Esophagus (tissue), 2 donors: ENCODE measurements around the gene RRP1B. TPM values are rescaled to one million over a fixed set of nuclear protein-coding genes. Genes with fewer than 3 reads are reported as not detected.

ENCODE experiments used
- H3K27ac ChIP-seq, 2 donors: one replicate each; pipeline ENCODE4 v1.5.1; 2013; ENCODE audit warnings: low read depth in 2 of 2, mild to moderate bottlenecking in 2 of 2, inconsistent platforms in 1 of 2, low read length in 1 of 2, moderate library complexity in 1 of 2
- H3K27me3 ChIP-seq, 2 donors: one replicate each; pipeline ENCODE4 v1.6.1; 2013; ENCODE audit warnings: low read length in 2 of 2, control low read depth in 1 of 2, mild to moderate bottlenecking in 1 of 2; ENCODE audit not compliant: insufficient read depth in 2 of 2, control insufficient read depth in 1 of 2
- H3K36me3 ChIP-seq, 2 donors: one replicate each; pipeline ENCODE4 v1.6.1; 2013; ENCODE audit warnings: low read length in 1 of 2; ENCODE audit not compliant: control insufficient read depth in 2 of 2, insufficient read depth in 2 of 2
- H3K4me1 ChIP-seq, 2 donors: one replicate each; pipeline ENCODE4 v1.6.1; 2013; ENCODE audit warnings: low read length in 1 of 2; ENCODE audit not compliant: control insufficient read depth in 2 of 2, insufficient read depth in 2 of 2
- H3K4me3 ChIP-seq, 2 donors: one replicate each; pipeline ENCODE4 v1.5.1; 2013; ENCODE audit warnings: low read length in 2 of 2, mild to moderate bottlenecking in 2 of 2, low read depth in 1 of 2, moderate library complexity in 1 of 2
- H3K9me3 ChIP-seq, 2 donors: one replicate each; pipeline ENCODE4 v1.6.1; 2013; ENCODE audit warnings: mild to moderate bottlenecking in 2 of 2, low read depth in 1 of 2, low read length in 1 of 2, moderate library complexity in 1 of 2; ENCODE audit not compliant: control insufficient read depth in 2 of 2, insufficient read depth in 1 of 2
- WGBS, 2 donors: extraction: QIAGEN DNeasy Blood & Tissue Kit; methylation state at CpG; one replicate each; pipeline ENCODE4 v1.1.7; 2013; 5-methylcytosine and 5-hydroxymethylcytosine counted together
- polyA plus RNA-seq, 2 donors: library from polyadenylated mRNA; stranded (reverse); fragments of 200-250 nt; gene quantifications; one replicate each; pipeline ENCODE4 v1.2.3, GENCODE V29; 2013
- donor health status: healthy with polysubstance abuse.
- donor health status: Bipolar disorder and iron deficiency.

Gene RRP1B
- polyA plus RNA-seq, 2 donors, result 5.6 to 6.6 TPM

DNA sequence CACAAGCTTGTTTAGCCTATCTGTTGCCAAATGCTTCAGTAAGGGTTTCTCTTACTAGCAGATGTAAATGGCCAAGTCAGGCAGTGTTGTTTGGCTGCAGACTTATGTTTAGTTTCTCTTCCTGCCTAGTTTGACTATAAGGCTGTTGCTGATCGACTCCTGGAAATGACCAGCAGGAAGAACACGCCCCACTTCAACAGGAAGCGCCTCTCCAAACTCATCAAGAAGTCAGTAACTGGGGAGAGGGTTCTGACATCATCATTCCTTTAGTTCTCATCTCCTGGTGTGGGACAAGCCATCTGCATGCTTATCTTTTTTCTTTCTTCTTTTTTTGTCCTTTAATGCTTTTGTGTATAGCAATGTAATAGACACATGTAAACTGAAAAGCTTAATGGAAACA lies 25.1 kb downstream of the RRP1B start:
- no peak overlapping the region for H3K27ac ChIP-seq
- no peak overlapping the region for H3K4me3 ChIP-seq
- H3K27me3 ChIP-seq, result no peaks in the 10 kb centered on the region
- H3K36me3 ChIP-seq, result peaks cover 12 to 40% of the 10 kb centered on the region in 2 donors
- WGBS, 2 donors, result 77 to 81% methylated on average over 3 of the region's 3 CpGs
- peaks cover 0 to 3% of the 10 kb centered on the region in 2 donors for H3K9me3 ChIP-seq
- no peaks in the 10 kb centered on the region for H3K4me1 ChIP-seq

DNA sequence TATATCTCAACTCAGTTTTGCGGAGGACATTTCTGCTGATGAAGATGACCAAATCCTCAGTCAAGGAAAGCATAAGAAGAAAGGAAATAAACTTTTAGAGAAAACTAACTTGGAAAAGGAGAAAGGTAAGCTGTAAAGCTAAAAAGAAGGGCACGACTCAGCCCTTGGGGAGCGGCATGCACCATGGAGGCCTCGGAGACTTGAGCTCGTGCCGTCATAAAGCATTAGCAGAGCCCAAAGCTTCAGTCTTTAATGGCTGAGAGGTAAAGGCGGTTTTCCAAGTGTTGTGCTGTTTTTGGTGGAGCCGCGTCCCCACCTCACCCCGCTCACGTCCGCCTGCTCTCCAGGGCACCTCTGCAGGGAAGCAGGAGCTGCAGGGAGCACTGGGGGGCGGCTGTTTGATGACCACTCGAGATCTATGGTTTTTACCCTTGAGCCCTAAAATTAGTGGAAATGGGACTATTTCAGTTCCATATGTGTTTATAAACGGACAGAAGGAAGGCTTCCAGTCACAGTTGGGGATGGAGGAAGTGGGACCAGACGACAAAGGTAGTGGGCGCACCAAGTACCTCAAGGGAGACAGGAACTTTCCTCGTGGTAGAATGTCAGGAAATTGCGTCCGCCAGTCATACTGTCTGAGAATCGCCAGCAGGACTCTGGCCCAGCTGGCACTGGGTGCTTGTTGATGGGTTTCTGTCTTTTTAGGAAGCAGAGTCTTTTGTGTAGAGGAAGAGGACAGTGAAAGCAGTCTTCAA lies 27.6 kb downstream of the RRP1B start:
- Histone ChIP-seq H3K4me3 (no peak overlapping the region), H3K9me3 (peaks cover 0 to 3% of the 10 kb centered on the region in 2 donors), H3K27me3 (no peaks in the 10 kb centered on the region), H3K27ac (no peak overlapping the region), H3K36me3 (peaks cover 18 to 59% of the 10 kb centered on the region in 2 donors), H3K4me1 (no peaks in the 10 kb centered on the region)
- 90 to 91% methylated on average over 21 of the region's 21 CpGs for WGBS, 2 donors

DNA sequence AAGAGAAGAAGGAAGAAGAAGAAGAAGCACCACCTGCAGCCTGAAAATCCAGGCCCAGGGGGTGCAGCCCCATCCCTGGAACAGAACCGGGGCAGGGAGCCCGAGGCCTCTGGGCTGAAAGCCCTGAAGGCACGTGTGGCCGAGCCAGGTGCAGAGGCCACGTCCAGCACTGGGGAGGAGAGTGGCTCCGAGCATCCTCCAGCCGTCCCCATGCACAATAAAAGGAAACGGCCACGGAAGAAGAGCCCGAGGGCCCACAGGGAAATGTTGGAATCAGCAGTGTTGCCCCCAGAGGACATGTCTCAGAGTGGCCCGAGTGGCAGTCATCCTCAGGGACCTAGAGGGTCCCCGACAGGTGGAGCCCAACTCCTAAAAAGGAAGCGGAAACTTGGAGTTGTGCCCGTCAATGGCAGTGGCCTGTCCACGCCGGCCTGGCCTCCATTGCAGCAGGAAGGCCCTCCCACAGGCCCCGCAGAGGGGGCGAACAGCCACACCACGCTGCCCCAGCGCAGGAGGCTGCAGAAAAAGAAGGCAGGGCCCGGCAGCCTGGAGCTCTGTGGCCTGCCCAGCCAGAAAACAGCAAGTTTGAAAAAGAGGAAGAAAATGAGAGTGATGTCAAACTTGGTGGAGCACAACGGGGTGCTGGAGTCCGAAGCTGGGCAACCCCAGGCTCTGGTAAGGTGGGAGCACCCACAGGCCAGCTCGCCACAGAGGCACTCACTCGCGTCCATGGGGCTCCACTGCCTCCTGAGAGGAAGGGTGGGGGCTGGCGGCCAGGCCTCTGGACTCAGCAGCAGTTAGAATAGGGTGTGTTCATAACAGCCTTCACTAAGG lies 28.4 kb downstream of the RRP1B start:
- Histone ChIP-seq H3K27ac (no peak overlapping the region), H3K9me3 (peaks cover 0 to 3% of the 10 kb centered on the region in 2 donors), H3K4me3 (no peak overlapping the region), H3K4me1 (no peaks in the 10 kb centered on the region), H3K36me3 (peaks cover 18 to 59% of the 10 kb centered on the region in 2 donors), H3K27me3 (no peaks in the 10 kb centered on the region)
- WGBS, 2 donors, result 84 to 90% methylated on average over 27 of the region's 27 CpGs

DNA sequence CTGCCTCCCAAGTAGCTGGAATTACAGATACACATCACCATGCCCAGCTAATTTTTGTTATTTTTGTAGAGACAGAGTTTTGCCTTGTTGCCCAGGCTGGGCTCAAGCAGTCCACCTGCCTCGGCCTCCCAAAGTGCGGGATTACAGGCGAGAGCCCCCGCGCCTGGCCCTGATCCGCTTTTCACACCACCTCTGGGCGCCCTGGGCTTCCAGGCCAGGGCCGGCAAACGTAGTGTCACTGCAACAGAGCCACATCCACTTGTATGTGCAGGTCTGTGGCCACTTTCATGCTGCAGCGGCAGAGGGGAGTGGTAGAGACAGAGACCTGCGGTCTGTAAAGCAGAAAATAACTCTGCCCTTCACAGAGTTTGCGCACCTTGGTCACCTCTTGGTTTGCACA lies 29.5 kb downstream of the RRP1B start:
- H3K27me3 ChIP-seq, result no peaks in the 10 kb centered on the region
- H3K4me3 ChIP-seq, result no peak overlapping the region
- H3K27ac ChIP-seq, result no peak overlapping the region
- H3K36me3 ChIP-seq, result peaks cover 24 to 62% of the 10 kb centered on the region in 2 donors
- WGBS, 2 donors, result 96 to 97% methylated on average over 12 of the region's 12 CpGs
- no peaks in the 10 kb centered on the region for H3K4me1 ChIP-seq
- peaks cover 0 to 3% of the 10 kb centered on the region in 2 donors for H3K9me3 ChIP-seq

DNA sequence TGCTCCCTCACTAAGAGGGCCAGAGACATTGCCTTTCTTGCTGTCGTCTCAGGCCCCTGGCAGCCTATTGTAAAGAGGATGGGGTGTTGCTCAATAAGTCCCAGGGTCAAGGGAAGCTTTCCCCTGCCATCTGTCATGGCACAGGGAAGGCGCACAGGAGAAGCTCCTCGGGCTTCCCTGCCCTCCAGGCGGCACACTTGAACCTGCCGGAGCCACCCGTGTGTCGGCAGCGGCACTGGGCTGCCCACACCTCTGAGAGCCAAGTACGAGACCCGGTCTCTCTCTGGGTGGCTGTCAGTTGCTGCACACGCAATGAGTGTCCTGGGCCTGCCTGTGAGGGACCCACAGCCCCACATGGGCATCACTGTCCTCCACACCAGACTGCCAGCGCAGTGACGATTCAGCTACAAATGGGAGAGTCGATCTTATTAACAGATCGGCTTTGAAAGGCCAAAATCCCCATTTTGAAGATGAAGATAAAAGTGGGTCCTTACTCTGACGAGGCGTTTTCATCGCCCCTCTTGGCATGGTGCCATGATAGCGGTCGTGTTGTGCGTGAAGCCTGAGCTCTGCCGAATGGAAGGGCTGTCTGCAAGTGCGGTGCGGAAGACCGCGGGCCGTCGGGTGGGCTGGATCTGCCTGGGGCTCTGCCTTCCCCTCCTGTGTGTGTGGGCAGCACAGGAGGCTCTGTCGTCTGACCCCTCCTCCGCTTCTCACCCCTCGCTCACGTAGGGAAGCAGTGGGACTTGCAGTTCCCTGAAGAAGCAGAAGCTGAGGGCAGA lies 30.4 kb downstream of the RRP1B start:
- Histone ChIP-seq H3K4me3 (no peak overlapping the region), H3K9me3 (peaks cover 0 to 3% of the 10 kb centered on the region in 2 donors), H3K36me3 (peaks cover 28 to 66% of the 10 kb centered on the region in 2 donors), H3K4me1 (no peaks in the 10 kb centered on the region), H3K27ac (no peak overlapping the region), H3K27me3 (no peaks in the 10 kb centered on the region)
- WGBS, 2 donors, result 93 to 94% methylated on average over 32 of the region's 32 CpGs

DNA sequence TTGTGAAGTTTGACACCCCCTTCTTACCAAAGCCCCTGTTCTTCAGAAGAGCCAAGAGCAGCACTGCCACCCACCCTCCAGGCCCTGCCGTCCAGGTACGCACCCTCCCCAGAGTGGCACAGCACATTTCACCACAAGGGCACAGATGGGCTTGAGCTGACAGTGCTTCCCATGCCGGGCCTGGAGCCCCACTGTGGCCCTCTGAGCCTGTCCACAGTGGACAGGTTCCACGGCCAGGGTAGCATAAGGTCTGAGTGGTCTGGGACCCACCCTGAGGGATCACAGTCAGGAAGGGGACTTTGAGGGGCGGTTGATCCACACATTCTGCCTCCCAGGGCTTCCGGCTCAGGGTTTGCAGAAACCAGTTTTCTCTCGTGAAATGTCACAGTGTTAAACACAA lies 31.0 kb downstream of the RRP1B start:
- peaks cover 27 to 64% of the 10 kb centered on the region in 2 donors for H3K36me3 ChIP-seq

DNA sequence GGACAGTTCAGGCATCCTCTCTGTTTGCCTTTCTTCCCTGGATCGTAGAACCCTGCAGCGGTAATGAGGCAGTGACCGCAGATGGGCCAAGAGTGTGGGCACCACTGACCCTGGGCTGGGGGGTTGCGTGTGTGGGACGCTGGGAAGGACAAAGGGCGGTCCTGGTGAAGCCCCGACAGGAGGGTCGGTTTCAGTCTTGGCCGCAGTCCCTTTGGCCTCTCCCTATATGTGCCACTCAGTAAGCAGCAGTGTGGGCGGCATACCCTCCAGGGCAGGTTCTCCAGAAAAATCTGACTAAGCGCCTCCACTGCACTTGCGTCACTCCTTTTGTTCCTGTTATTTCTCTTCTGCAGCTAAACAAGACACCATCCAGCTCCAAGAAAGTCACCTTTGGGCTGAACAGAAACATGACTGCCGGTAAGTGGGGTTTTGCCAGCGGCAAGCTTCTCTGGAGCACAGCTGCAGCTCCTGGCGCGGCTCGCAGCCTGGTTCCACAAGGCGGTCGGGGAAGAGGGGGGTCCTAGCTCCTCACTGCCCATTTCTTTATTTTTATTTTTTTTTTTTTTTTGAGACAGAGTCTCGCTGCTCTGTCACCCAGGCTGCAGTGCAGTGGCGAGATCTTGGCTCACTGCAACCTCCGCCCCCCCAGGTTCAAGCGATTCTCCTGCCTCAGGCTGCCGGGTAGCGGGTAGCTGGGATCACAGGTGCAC lies 31.9 kb downstream of the RRP1B start:
- no peaks in the 10 kb centered on the region for H3K27me3 ChIP-seq
- H3K27ac ChIP-seq, result no peak overlapping the region
- no peaks in the 10 kb centered on the region for H3K4me1 ChIP-seq
- 94 to 95% methylated on average over 25 of the region's 25 CpGs for WGBS, 2 donors
- H3K36me3 ChIP-seq, result peaks cover 25 to 59% of the 10 kb centered on the region in 2 donors
- H3K9me3 ChIP-seq, result no peaks in the 10 kb centered on the region
- no peak overlapping the region for H3K4me3 ChIP-seq

More for the DNA sequence above, 31.0 kb downstream of the RRP1B start:
- Histone ChIP-seq H3K4me1 (no peaks in the 10 kb centered on the region), H3K27ac (no peak overlapping the region), H3K4me3 (no peak overlapping the region), H3K27me3 (no peaks in the 10 kb centered on the region), H3K9me3 (no peaks in the 10 kb centered on the region)
- 93 to 97% methylated on average over 7 of the region's 7 CpGs for WGBS, 2 donors

DNA sequence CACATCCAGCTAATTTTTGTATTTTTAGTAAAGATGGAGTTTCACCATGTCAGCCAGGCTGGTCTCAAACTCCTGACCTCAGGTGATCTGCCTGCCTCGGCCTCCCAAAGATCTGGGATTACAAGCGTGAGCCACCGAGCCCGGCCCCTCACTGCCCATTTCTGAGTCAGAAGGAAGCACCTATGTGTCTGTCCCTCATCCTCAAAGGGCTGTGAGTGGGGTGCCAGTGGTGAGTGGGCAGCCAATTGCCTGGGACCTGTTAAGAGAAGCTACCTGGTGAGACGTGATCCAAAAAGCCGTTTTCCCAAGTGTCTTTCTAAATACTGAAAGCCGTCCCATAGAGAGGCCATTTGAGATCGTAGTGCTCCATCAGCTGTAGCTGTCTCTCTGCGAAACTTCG lies 32.4 kb downstream of the RRP1B start:
- 90 to 97% methylated on average over 10 of the region's 10 CpGs for WGBS, 2 donors
- Histone ChIP-seq H3K27me3 (no peaks in the 10 kb centered on the region), H3K36me3 (peaks cover 22 to 55% of the 10 kb centered on the region in 2 donors), H3K9me3 (no peaks in the 10 kb centered on the region), H3K27ac (no peak overlapping the region), H3K4me3 (no peak overlapping the region), H3K4me1 (no peaks in the 10 kb centered on the region)

DNA sequence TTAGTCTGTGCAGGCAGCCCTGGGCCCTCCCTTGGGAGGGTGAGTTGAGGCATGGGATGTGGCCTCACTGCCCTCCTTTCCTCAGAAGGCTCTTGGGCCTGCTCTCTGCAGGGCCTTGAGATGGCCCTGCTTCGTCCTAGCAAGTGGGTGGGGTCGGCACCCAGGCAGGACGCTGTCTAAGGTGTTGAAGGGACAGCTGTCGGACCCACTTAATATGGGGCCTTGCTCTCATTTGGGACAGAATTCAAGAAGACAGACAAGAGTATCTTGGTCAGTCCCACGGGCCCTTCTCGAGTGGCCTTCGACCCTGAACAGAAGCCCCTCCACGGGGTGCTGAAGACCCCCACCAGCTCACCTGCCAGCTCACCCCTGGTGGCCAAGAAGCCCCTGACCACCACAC lies 33.6 kb downstream of the RRP1B start:
- Histone ChIP-seq H3K27ac (no peak overlapping the region), H3K9me3 (no peaks in the 10 kb centered on the region), H3K36me3 (peaks cover 19 to 44% of the 10 kb centered on the region in 2 donors), H3K4me1 (no peaks in the 10 kb centered on the region), H3K4me3 (no peak overlapping the region), H3K27me3 (no peaks in the 10 kb centered on the region)
- WGBS, 2 donors, result 92 to 95% methylated on average over 8 of the region's 8 CpGs
